ENCODE data around the gene LIPJ.

Gene LIPJ, protein sequence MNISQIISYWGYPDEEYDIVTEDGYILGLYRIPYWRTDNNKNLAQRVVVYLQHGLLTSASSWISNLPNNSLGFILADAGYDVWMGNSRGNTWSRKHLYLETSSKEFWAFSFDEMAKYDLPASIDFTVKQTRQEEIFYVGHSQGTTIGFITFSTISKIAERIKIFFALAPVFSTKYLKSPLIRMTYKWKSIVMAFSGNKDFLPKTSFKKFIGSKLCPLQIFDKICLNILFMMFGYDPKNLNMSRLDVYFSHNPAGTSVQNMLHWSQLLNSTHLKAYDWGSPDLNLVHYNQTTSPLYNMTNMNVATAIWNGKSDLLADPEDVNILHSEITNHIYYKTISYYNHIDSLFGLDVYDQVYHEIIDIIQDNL

GRCh38 chr10:88586462-88586861 lies at the start of gene LIPJ:
LIPJ (plus strand) TSS chr10:88586762; CDS start chr10:88590688, 3,926 bp downstream.
- TF ChIP-seq, protein P1, sequence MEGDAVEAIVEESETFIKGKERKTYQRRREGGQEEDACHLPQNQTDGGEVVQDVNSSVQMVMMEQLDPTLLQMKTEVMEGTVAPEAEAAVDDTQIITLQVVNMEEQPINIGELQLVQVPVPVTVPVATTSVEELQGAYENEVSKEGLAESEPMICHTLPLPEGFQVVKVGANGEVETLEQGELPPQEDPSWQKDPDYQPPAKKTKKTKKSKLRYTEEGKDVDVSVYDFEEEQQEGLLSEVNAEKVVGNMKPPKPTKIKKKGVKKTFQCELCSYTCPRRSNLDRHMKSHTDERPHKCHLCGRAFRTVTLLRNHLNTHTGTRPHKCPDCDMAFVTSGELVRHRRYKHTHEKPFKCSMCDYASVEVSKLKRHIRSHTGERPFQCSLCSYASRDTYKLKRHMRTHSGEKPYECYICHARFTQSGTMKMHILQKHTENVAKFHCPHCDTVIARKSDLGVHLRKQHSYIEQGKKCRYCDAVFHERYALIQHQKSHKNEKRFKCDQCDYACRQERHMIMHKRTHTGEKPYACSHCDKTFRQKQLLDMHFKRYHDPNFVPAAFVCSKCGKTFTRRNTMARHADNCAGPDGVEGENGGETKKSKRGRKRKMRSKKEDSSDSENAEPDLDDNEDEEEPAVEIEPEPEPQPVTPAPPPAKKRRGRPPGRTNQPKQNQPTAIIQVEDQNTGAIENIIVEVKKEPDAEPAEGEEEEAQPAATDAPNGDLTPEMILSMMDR (IDR thresholded peaks at IDR 0.05; ENCODE audit: low read depth, low read length, missing control alignments) = no peak
- DNase-seq (ENCODE audit: low read depth) = no peak
- no peak within 1 kb of the TSS for H3K4me3 ChIP-seq (ENCODE audit: low read depth, low read length)

DNA sequence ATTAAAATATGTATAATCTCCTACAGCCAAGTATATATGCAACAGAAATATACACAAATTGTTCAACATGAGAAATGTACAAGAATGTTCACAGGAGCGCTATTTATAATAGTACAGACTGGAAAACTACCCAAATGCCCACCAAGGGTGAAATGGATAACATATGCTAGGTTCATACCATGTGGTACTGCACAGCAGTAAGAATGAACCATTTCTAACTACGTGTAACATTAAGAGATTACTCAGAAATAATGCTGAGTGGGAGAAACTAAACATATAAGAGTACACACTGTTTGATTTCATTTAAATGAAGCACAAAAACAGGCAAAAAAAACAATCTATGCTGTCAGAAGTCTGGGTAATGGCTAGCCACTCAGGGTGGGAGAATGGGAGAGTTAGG lies 49.2 kb upstream of the LIPJ start:
- no peak for DNase-seq (ENCODE audit: low read depth)
- no peak overlapping the region for H3K4me3 ChIP-seq (ENCODE audit: low read depth, low read length)
- TF ChIP-seq, protein P1 (IDR thresholded peaks at IDR 0.05; ENCODE audit: low read depth, low read length, missing control alignments) = no peak

DNA sequence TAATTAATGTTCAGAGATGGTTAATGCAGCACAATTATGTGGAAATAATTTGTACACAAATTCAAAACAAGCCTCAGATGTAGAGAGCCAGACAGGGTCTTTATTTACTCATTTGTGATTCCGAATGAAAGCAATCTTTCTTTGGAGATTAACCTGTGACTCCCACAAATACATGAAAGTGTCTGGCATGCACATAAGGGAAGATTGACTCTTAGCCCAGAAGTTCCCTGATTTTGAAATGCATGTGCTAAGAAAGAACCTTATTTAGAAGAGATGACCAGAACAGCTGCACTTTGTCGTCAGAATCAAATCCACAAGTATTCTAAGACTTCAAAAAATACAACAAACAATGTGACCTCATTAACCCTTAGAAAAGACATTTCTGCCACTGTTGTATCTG lies 48.5 kb upstream of the LIPJ start:
- no peak for DNase-seq (ENCODE audit: low read depth)
- TF ChIP-seq, protein P1 (IDR thresholded peaks at IDR 0.05; ENCODE audit: low read depth, low read length, missing control alignments) = no peak
- no peak overlapping the region for H3K4me3 ChIP-seq (ENCODE audit: low read depth, low read length)

DNA sequence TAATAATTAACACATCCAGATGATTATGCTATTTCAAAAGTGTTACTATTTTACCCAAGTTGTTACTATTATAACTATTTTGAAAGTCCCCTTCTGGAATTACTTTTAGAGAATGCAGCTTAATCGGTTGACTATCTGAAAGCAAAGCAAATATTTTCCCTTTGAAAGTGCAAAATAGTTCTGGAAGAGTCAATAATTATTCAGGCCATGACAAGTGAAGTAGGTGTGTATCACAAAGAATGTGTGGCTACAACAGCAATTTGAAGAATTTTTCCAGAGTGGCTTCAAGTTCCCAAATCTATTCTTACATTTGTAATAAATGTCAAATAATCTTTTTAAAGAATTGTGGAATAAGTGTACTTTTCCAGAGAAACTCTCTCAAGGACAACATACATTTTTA lies 46.2 kb upstream of the LIPJ start:
- TF ChIP-seq, protein P1 (IDR thresholded peaks at IDR 0.05; ENCODE audit: low read depth, low read length, missing control alignments) = no peak
- DNase-seq (ENCODE audit: low read depth) = no peak
- H3K4me3 ChIP-seq (ENCODE audit: low read depth, low read length) = no peak overlapping the region

DNA sequence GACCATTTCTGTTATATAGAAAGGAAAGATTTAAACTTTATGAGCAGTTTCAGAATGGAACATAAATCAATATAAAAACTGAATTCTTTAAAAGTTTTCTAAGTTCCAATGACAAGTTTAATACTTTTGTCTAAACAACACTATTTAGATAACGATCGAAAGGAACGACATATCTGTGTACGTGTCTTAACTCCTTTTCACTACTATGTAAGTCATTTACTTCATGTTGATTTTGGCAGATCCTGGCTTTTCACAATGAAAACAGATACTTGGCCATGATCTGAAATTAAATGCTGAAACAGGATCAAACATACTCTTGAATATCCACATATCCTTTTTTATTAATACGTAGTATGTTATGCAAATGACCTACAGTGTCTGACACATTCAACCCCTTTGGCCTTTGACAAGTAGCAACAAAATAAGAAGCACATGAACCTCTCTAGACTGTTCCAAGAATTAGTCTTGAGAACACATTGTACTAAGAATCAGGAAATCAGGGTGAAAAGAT lies 45.4 kb upstream of the LIPJ start:
- no peak overlapping the region for H3K4me3 ChIP-seq (ENCODE audit: low read depth, low read length)
- TF ChIP-seq, protein P1 (IDR thresholded peaks at IDR 0.05; ENCODE audit: low read depth, low read length, missing control alignments) = no peak
- no peak for DNase-seq (ENCODE audit: low read depth)

- TF ChIP-seq, protein P1 (IDR thresholded peaks at IDR 0.05; ENCODE audit: low read depth, low read length, missing control alignments) = no peak
- H3K4me3 ChIP-seq (ENCODE audit: low read depth, low read length) = no peak overlapping the region
- DNase-seq (ENCODE audit: low read depth) = no peak
Measured at GRCh38 chr10:88542522-88542921, 44.0 kb upstream of the LIPJ start.

Data from GM12864 (cell line).